GM19238 (cell line): ENCODE results near the gene ARHGEF19.
"Not testable (repeated sequence)": the region's sequence is repeated elsewhere in the genome, so short reads cannot be mapped to it uniquely, and the experiment has no call there.

Experiments used
- DNase-seq: peaks from one replicate; pipeline ENCODE4 v3.0.0; 2011; ENCODE audit warnings: low spot score; ENCODE audit not compliant: insufficient read length

The ARHGEF19 gene

GRCh38 chr1:16205334-16205671, 7.1 kb downstream of the ARHGEF19 start:
- DNase-seq, result no peak

GRCh38 chr1:16204634-16205333, 7.7 kb downstream of the ARHGEF19 start:
- no peak for DNase-seq

GRCh38 chr1:16204216-16204615, 8.2 kb downstream of the ARHGEF19 start:
- DNase-seq, result no peak

- DNase-seq, result no peak
These were observed 8.9 kb downstream of the ARHGEF19 start for GRCh38 chr1:16203550-16203949.

GRCh38 chr1:16202281-16203210, 9.9 kb downstream of the ARHGEF19 start:
- no peak for DNase-seq

GRCh38 chr1:16199700-16200099, 12.8 kb downstream of the ARHGEF19 start:
- DNase-seq, result no peak

GRCh38 chr1:16199157-16199501, 13.3 kb downstream of the ARHGEF19 start:
- no peak for DNase-seq

GRCh38 chr1:16198444-16199156, 13.9 kb downstream of the ARHGEF19 start:
- DNase-seq, result no peak

- DNase-seq, result no peak
These were observed 15.6 kb downstream of the ARHGEF19 start for GRCh38 chr1:16196874-16197273.

- DNase-seq, result not testable (repeated sequence)
These were observed 16.3 kb downstream of the ARHGEF19 start for GRCh38 chr1:16196139-16196538.

- DNase-seq, result no peak
These were observed 16.9 kb downstream of the ARHGEF19 start for GRCh38 chr1:16195518-16195905.

GRCh38 chr1:16191916-16192546, 20.4 kb downstream of the ARHGEF19 start:
- no peak for DNase-seq

GRCh38 chr1:16191309-16191708, 21.1 kb downstream of the ARHGEF19 start:
- no peak for DNase-seq

- no peak for DNase-seq
These were observed 22.4 kb downstream of the ARHGEF19 start for GRCh38 chr1:16189921-16190621.

GRCh38 chr1:16189003-16189402, 23.4 kb downstream of the ARHGEF19 start:
- no peak for DNase-seq

GRCh38 chr1:16187748-16188401, 24.6 kb downstream of the ARHGEF19 start:
- DNase-seq, result peak; percentile 80

- no peak for DNase-seq
These were observed 25.7 kb downstream of the ARHGEF19 start for GRCh38 chr1:16186655-16187235.

GRCh38 chr1:16184557-16185303, 27.7 kb downstream of the ARHGEF19 start:
- DNase-seq, result no peak

GRCh38 chr1:16183765-16184556, 28.5 kb downstream of the ARHGEF19 start:
- no peak for DNase-seq
